HepG2 (cell line): ENCODE measurements around the gene PCBP1. TPM values are rescaled to one million over a fixed set of nuclear protein-coding genes. Genes with fewer than 3 reads are reported as not detected.

Source experiments
- ADNP ChIP-seq: sonication (generic); formaldehyde crosslinking; IDR thresholded peaks from 2 replicates; pipeline ENCODE4 v1.4.0; 2020; ENCODE audit warnings: missing genetic modification reagents
- ARID2 ChIP-seq: sonication (generic); formaldehyde crosslinking; IDR thresholded peaks from 2 replicates; pipeline ENCODE4 v1.8.1; 2022; ENCODE audit warnings: mild to moderate bottlenecking, missing genetic modification reagents, borderline replicate concordance
- CBX5 ChIP-seq: sonication (generic); formaldehyde crosslinking; IDR thresholded peaks from 2 replicates; pipeline ENCODE4 v1.4.0; 2020; ENCODE audit warnings: missing genetic modification reagents, borderline replicate concordance
- CENPT ChIP-seq: sonication (generic); formaldehyde crosslinking; IDR thresholded peaks from 2 replicates; pipeline ENCODE4 v1.8.0; 2022; ENCODE audit warnings: low read depth, mild to moderate bottlenecking, moderate library complexity, missing genetic modification reagents
- GABPA ChIP-seq, 2 experiments: IDR thresholded peaks; 2 replicates each; pipeline ENCODE4 v1.6.1; 2011 to 2016; ENCODE audit warnings: low read depth in 2 of 2, low read length in 1 of 2, missing biosample characterization in 1 of 2, missing genetic modification characterization in 1 of 2
- GZF1 ChIP-seq: sonication (generic); formaldehyde crosslinking; IDR thresholded peaks from 2 replicates; pipeline ENCODE4 v1.5.1; 2020; ENCODE audit warnings: mild to moderate bottlenecking, missing genetic modification reagents
- HNF4A ChIP-seq: sonication (generic); formaldehyde crosslinking; IDR thresholded peaks from 2 replicates; pipeline ENCODE4 v1.4.0; 2020; ENCODE audit warnings: missing genetic modification reagents
- HOXA7 ChIP-seq: sonication (generic); formaldehyde crosslinking; IDR thresholded peaks from 2 replicates; pipeline ENCODE4 v1.8.1; 2022; ENCODE audit warnings: mild to moderate bottlenecking, missing genetic modification reagents, moderate library complexity
- MAF1 ChIP-seq: sonication (generic); formaldehyde crosslinking; IDR thresholded peaks from 2 replicates; pipeline ENCODE4 v1.5.0; 2020; ENCODE audit warnings: missing genetic modification reagents, borderline replicate concordance
- MAZ ChIP-seq, 2 experiments: sonication (generic) in 1 of 2; formaldehyde crosslinking in 1 of 2; IDR thresholded peaks; 2 replicates each; pipeline versions ENCODE4 v1.5.0 to v1.6.1; 2012 to 2020; ENCODE audit warnings: low read depth in 2 of 2, mild to moderate bottlenecking in 2 of 2, borderline replicate concordance in 1 of 2, improper control_type of control experiment in 1 of 2, low read length in 1 of 2, missing genetic modification reagents in 1 of 2, moderate library complexity in 1 of 2
- PITX1 ChIP-seq: sonication (generic); formaldehyde crosslinking; IDR thresholded peaks from 2 replicates; pipeline ENCODE4 v1.5.1; 2020; ENCODE audit warnings: mild to moderate bottlenecking, missing genetic modification reagents
- RAD21 ChIP-seq: fragments of 450-650 bp; formaldehyde crosslinking; IDR thresholded peaks from 2 replicates; pipeline ENCODE4 v1.5.0; 2020; ENCODE audit warnings: mild to moderate bottlenecking
- RBFOX2 ChIP-seq: fragments of 200-400 bp; formaldehyde crosslinking; IDR thresholded peaks from 2 replicates; pipeline ENCODE4 v1.6.1; 2017; ENCODE audit warnings: low read depth, mild to moderate bottlenecking, low read length
- SMC3 ChIP-seq: IDR thresholded peaks from 2 replicates; pipeline ENCODE4 v1.6.1; 2011; ENCODE audit warnings: low read length, improper control_type of control experiment
- SRSF1 ChIP-seq: fragments of 200-400 bp; formaldehyde crosslinking; optimal IDR thresholded peaks from 2 replicates; pipeline ENCODE3; 2017; ENCODE audit warnings: mild to moderate bottlenecking, low read depth, low read length, moderate library complexity
- ZNF263 ChIP-seq: sonication (generic); formaldehyde crosslinking; IDR thresholded peaks from 2 replicates; pipeline ENCODE4 v1.4.0; 2020; ENCODE audit warnings: missing genetic modification reagents
- ZNF30 ChIP-seq: sonication (generic); formaldehyde crosslinking; IDR thresholded peaks from 2 replicates; pipeline ENCODE4 v1.5.0; 2020; ENCODE audit warnings: mild to moderate bottlenecking, missing genetic modification reagents
- ZNF570 ChIP-seq: sonication (generic); formaldehyde crosslinking; IDR thresholded peaks from 2 replicates; pipeline ENCODE4 v1.4.0; 2020; ENCODE audit warnings: mild to moderate bottlenecking, missing genetic modification reagents, borderline replicate concordance
- ZNF703 ChIP-seq: sonication (generic); formaldehyde crosslinking; IDR thresholded peaks from 2 replicates; pipeline ENCODE4 v1.5.1; 2020; ENCODE audit warnings: missing genetic modification reagents, mild to moderate bottlenecking, moderate library complexity, borderline replicate concordance
- polyA plus RNA-seq, 8 experiments: library from polyadenylated mRNA; depleted of rRNA in 3 of 8; stranded (reverse) in 7 of 8; unstranded in 1 of 8; fragments of >200 nt; fragmentation: Illumina TruSeq in 4 of 8; extraction: Trizol in 4 of 8; gene quantifications; 2 replicates each; pipeline versions ENCODE4 v1.2.1 to v1.2.3, GENCODE V29; 2011 to 2016; ENCODE audit warnings: low read depth in 4 of 8, missing spikeins in 1 of 8, mixed read lengths in 1 of 8; ENCODE audit not compliant: insufficient read depth in 1 of 8
- total RNA-seq, 5 experiments: library from RNA; depleted of rRNA; stranded (reverse); fragments of >200 nt; fragmentation: Illumina TruSeq; extraction: Trizol; gene quantifications; 2 replicates each; pipeline ENCODE4 v1.2.3, GENCODE V29; 2016; ENCODE audit warnings: low read depth in 1 of 5
- TF ChIP-seq, protein P1 (sequence below): sonication (generic); formaldehyde crosslinking; IDR thresholded peaks from 2 replicates; pipeline ENCODE4 v1.5.1; 2020; ENCODE audit warnings: missing genetic modification reagents, mild to moderate bottlenecking, borderline replicate concordance
- TF ChIP-seq, protein P2 (sequence below): IDR thresholded peaks from 2 replicates; pipeline ENCODE4 v1.6.1; 2016; ENCODE audit warnings: missing compliant biosample characterization, missing genetic modification reagents, borderline replicate concordance

PCBP1 gene
- total and polyA plus RNA-seq, 2 of the 13 experiments (the other 11 are each of a cell fraction or from before 2014, with no cell fraction given) = 32.0 to 137 TPM

DNA sequence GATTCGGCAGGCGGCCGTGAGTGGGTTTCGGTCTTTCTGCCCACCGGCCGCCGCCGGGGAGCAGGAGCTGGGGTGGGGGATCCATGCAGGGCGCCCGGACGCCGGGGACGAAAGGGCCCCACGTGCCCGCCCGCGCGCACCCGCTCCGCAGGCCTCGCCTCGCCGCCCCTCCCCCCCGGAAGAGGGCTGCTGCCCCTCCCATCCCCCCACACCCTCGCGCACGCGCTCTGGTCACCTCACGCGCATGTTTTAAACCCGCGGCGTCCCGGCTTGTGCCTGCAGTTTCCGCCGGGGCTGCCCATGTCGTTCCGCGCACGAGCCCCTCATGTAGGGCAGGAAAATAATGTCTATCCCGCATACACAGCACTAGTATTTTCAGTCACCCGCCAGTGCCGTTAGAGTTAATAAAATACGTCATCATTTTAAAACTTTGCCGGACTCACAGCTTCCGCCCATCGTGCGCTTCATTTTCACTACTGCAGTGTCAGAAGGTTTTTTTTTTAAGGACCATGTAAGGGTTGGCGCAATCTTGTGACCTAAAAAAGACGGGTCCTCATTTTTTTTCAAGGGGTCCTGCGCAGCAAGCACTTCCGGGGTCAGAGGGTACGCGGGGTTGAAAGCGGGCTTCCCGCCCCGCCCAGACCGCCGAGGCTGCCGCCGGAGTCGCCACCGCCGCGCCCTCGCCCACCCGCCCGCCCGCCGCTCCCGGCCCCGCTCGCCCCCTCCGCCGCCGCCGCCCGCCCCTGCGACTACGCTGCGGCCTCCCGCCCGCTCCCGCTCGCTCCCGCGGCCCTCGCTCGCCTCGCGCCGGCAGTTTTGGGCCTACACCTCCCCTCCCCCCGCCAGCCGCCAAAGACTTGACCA, at the start of gene PCBP1 (continued):
- no peak for TF ChIP-seq GZF1 (CRISPR knock-in tag)
- TF ChIP-seq, protein P1, sequence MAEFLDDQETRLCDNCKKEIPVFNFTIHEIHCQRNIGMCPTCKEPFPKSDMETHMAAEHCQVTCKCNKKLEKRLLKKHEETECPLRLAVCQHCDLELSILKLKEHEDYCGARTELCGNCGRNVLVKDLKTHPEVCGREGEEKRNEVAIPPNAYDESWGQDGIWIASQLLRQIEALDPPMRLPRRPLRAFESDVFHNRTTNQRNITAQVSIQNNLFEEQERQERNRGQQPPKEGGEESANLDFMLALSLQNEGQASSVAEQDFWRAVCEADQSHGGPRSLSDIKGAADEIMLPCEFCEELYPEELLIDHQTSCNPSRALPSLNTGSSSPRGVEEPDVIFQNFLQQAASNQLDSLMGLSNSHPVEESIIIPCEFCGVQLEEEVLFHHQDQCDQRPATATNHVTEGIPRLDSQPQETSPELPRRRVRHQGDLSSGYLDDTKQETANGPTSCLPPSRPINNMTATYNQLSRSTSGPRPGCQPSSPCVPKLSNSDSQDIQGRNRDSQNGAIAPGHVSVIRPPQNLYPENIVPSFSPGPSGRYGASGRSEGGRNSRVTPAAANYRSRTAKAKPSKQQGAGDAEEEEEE (CRISPR knock-in tag) = no peak
- TF ChIP-seq HOXA7 (CRISPR knock-in tag) = no peak
- TF ChIP-seq, protein P2, sequence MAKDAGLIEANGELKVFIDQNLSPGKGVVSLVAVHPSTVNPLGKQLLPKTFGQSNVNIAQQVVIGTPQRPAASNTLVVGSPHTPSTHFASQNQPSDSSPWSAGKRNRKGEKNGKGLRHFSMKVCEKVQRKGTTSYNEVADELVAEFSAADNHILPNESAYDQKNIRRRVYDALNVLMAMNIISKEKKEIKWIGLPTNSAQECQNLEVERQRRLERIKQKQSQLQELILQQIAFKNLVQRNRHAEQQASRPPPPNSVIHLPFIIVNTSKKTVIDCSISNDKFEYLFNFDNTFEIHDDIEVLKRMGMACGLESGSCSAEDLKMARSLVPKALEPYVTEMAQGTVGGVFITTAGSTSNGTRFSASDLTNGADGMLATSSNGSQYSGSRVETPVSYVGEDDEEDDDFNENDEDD (CRISPR knock-in tag) = peak; percentile 72
- no peak for TF ChIP-seq HNF4A (CRISPR knock-in tag)
- TF ChIP-seq ARID2 (CRISPR knock-in tag) = no peak
- TF ChIP-seq MAZ (IDR thresholded peaks at IDR 0.05; ENCODE audit: borderline replicate concordance, low read depth, low read length) = peak; percentile 87; the same call in 1 of the 2 replicates
- peak; percentile 84 for TF ChIP-seq MAZ (CRISPR knock-in tag; IDR thresholded peaks at IDR 0.05; ENCODE audit: low read depth)
- TF ChIP-seq ZNF570 (CRISPR knock-in tag) = no peak
- 0 out of 2 replicates have a peak, but pooled peaks have one; percentile 6 for TF ChIP-seq ZNF30 (CRISPR knock-in tag)
- peak; percentile 50; the same call in 1 of the 2 replicates for TF ChIP-seq RAD21 (CRISPR knock-in tag)
- no peak for TF ChIP-seq CENPT
- no peak; the same call in 1 of the 2 replicates for TF ChIP-seq CBX5 (CRISPR knock-in tag)
- peak; percentile 78 for TF ChIP-seq GABPA (IDR thresholded peaks at IDR 0.05; ENCODE audit: low read depth, low read length)
- peak; percentile 89 for TF ChIP-seq GABPA (CRISPR knock-in tag; IDR thresholded peaks at IDR 0.05; ENCODE audit: low read depth)
- TF ChIP-seq MAF1 (CRISPR knock-in tag) = no peak; the same call in 1 of the 2 replicates
- TF ChIP-seq RBFOX2 = peak; percentile 98
- TF ChIP-seq PITX1 (CRISPR knock-in tag) = no peak
- TF ChIP-seq ZNF703 (CRISPR knock-in tag) = no peak
- TF ChIP-seq ZNF263 (CRISPR knock-in tag) = no peak
- no peak for TF ChIP-seq SMC3
- no peak for TF ChIP-seq ADNP
- no peak for TF ChIP-seq SRSF1
